ENCODE measurements around the gene BAAT. TPM values are rescaled to one million over a fixed set of nuclear protein-coding genes. Genes with fewer than 3 reads are reported as not detected.

Gene BAAT
- total RNA-seq, 1 experiment from 2014 or later, result 0.25 TPM

DNA sequence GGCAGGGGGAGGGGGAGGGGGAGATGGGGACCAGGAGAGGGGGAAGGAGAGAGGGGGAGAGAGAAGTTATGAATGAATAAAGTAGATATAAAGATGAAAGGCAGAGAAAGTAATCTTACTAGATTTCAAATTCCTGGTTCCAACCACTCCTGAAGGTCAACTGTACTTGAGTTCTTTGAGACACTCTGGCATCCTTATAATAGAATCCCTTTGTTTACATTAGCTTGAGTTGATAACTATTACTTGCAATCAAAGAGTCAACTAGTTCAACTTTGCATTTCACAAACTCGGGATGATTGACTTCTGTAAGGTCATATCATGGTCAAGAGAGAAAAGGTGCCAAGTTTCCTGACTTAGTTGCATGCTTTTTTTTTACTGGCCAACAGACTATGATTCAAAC, 42.2 kb downstream of the BAAT start (continued):
- TF ChIP-seq POLR2A (IDR thresholded peaks at IDR 0.05; ENCODE audit: borderline replicate concordance, extremely low read depth, insufficient read depth, insufficient read length), result no peak
- no peak for TF ChIP-seq ZFX (IDR thresholded peaks at IDR 0.05)
- TF ChIP-seq FOSL1 (IDR thresholded peaks at IDR 0.05; ENCODE audit: low read depth), result no peak
- no peak for TF ChIP-seq SIN3A (IDR thresholded peaks at IDR 0.05; ENCODE audit: low read depth)
- TF ChIP-seq, protein P1, sequence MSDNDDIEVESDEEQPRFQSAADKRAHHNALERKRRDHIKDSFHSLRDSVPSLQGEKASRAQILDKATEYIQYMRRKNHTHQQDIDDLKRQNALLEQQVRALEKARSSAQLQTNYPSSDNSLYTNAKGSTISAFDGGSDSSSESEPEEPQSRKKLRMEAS (IDR thresholded peaks at IDR 0.05), result no peak

DNA sequence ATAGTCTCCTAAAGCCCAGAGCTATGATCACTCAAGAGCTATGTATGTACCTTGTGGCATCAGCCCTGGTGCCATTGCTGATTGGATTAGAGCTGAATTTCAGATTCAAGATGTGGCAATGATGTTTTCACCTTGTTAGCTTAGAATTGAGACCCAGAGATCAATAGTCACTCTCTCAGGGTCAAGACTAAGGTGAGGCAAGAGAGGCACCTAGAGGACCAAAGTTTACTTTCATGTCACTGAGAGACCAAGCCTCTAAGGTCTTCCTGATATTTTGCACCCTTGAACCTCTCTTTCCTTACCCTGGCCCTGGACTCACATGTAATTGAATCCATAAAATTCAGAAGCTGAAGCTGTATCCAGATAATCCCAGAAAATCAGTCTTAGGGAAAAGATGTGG, 42.8 kb downstream of the BAAT start:
- Histone ChIP-seq H3K4me2 (ENCODE audit: low read length) (no peak overlapping the region), H3K79me2 (ENCODE audit: insufficient read depth, low read length) (no peaks in the 10 kb centered on the region), H3K36me3 (ENCODE audit: control insufficient read depth in 1 of 2, insufficient read depth in 2 of 2, low read length in 2 of 2) (no peaks in the 10 kb centered on the region), H3K4me3 (replicated peaks in 1 of 2; ENCODE audit: low read depth in 1 of 2, low read length in 2 of 2) (no peak overlapping the region), H3K27me3 (ENCODE audit: insufficient read depth, low read length) (peaks cover 8% of the 10 kb centered on the region; the same call in 1 of the 2 replicates), H4K20me1 (ENCODE audit: insufficient read depth) (no peaks in the 10 kb centered on the region), H2AFZ (ENCODE audit: low read depth, low read length, poor library complexity, severe bottlenecking) (no peak overlapping the region), H3K9me2 (ENCODE audit: insufficient read depth) (no peaks in the 10 kb centered on the region; the same call in 1 of the 2 replicates), H3K9ac (ENCODE audit: low read length) (no peak overlapping the region), H3K9me3 (ENCODE audit: control insufficient read depth in 1 of 2, insufficient read depth in 1 of 2, low read depth in 1 of 2, low read length in 2 of 2) (no peaks in the 10 kb centered on the region), H3K27ac (ENCODE audit: low read depth, low read length) (no peak overlapping the region), H3K4me1 (ENCODE audit: control insufficient read depth in 1 of 2, insufficient read depth in 2 of 2, low read length in 2 of 2) (no peaks in the 10 kb centered on the region)
- intact Hi-C loops (cut with micrococcal nuclease), result no loop called here
- no peak for DNase-seq (ENCODE audit: low read depth, low spot score)
- ChIA-PET CTCF (interaction anchor here (1.2 kb wide), 1 partner anchor 8 kb away, joined by 3 read pairs; no protein-coding TSS in a partner anchor), RAD21 (ENCODE audit: low non-redundant PET in 1 of 2, low total read pairs in 2 of 2, uncharacterized antibody in 2 of 2, unreplicated experiment in 2 of 2) (no interaction called here), POLR2A (no interaction called here)
- TF ChIP-seq EZH2 (IDR thresholded peaks at IDR 0.05) (no peak), FOSL1 (IDR thresholded peaks at IDR 0.05; ENCODE audit: low read depth) (no peak), EZH2phosphoT487 (IDR thresholded peaks at IDR 0.05; ENCODE audit: borderline replicate concordance) (no peak), SP1 (IDR thresholded peaks at IDR 0.05; ENCODE audit: low read depth) (no peak), JUND (IDR thresholded peaks at IDR 0.05) (no peak)
- TF ChIP-seq, protein P1 (IDR thresholded peaks at IDR 0.05), result no peak
- TF ChIP-seq, protein P2, sequence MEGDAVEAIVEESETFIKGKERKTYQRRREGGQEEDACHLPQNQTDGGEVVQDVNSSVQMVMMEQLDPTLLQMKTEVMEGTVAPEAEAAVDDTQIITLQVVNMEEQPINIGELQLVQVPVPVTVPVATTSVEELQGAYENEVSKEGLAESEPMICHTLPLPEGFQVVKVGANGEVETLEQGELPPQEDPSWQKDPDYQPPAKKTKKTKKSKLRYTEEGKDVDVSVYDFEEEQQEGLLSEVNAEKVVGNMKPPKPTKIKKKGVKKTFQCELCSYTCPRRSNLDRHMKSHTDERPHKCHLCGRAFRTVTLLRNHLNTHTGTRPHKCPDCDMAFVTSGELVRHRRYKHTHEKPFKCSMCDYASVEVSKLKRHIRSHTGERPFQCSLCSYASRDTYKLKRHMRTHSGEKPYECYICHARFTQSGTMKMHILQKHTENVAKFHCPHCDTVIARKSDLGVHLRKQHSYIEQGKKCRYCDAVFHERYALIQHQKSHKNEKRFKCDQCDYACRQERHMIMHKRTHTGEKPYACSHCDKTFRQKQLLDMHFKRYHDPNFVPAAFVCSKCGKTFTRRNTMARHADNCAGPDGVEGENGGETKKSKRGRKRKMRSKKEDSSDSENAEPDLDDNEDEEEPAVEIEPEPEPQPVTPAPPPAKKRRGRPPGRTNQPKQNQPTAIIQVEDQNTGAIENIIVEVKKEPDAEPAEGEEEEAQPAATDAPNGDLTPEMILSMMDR (IDR thresholded peaks at IDR 0.05 in 2 of 3, conservative IDR thresholded peaks at IDR 0.05 in 1 of 3; ENCODE audit: borderline replicate concordance in 1 of 3, insufficient read depth in 1 of 3, low read depth in 2 of 3, low read length in 2 of 3), result no peak
- ATAC-seq, result no peak
- BruUV-seq (replicated peaks), result no TSS peak
